Hematopoietic multipotent progenitor cell treated with erythropoietin and hydrocortisone succinate and interleukin-3 and kit ligand, for 4 days (in vitro differentiated cells): ENCODE results near the gene KHDRBS2.

Experiments
- DNase-seq: peaks from one replicate; pipeline ENCODE4 v3.0.0-alpha.2; 2015

The KHDRBS2 gene

GRCh38 chr6:62285612-62286469, at the start of gene KHDRBS2:
Gene KHDRBS2, minus strand, starts transcription at chr6:62286225.
- peak; percentile 94 for DNase-seq

DNA sequence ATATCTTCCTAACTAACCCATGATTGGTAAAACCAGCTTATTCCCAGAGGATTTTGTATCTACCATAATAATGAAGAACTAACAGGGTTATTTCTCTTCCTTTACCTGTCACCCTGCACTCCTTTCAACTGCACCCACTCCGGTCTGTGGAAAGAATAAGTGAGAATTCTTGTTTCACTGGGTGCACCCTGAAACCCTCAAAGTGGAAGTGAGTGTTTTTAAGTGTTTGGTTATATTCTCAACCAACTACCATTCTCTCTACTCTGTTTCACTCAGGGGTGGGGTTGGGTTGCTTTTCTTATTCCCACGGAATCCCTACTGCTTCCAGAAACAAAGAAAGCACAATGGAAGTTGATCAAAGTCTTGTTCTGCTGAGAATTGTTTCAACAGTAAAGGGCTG, 42.6 kb upstream of the KHDRBS2 start:
- no peak for DNase-seq

DNA sequence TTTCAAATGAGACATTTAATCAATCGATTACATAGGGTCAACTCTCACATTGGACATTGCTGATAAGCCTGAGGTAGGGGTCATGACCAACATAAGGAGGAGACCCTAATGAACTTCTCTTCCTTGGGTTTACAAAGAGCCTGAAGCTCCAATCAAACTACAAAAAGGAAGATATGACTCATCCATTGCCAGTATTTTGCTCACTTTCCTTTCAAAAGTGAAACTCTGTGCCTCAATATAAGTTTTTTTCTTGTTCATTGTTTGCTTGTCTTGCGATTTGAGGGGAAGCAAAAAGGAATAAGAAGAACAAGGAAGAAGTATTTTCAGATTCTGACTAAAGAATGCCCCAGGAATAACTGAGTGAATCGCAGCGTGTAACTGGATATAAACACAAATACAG, 38.8 kb upstream of the KHDRBS2 start:
- peak; percentile 3 for DNase-seq

GRCh38 chr6:62323818-62324431, 37.9 kb upstream of the KHDRBS2 start:
- DNase-seq = no peak

GRCh38 chr6:62298745-62299392, 12.8 kb upstream of the KHDRBS2 start:
- DNase-seq = peak; percentile 22

DNA sequence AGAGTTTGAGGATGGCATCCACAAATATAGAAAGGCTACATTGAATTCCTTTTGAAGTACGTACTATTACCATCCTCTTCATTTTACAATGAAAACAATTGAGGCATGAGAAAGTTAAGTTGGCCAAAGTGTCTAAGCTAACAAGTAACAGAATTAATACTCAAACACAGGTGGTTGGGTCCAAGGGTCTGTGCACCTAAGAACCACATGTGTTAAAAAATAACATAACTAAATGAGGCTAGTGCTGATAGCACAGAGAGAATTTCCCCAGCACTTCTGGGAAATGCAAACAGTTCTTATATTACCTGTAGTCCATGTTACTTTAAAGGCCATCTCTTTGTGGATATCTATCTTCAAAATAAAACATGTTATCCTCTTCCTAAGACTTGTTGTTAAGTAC, 10.5 kb upstream of the KHDRBS2 start:
- no peak for DNase-seq

DNA sequence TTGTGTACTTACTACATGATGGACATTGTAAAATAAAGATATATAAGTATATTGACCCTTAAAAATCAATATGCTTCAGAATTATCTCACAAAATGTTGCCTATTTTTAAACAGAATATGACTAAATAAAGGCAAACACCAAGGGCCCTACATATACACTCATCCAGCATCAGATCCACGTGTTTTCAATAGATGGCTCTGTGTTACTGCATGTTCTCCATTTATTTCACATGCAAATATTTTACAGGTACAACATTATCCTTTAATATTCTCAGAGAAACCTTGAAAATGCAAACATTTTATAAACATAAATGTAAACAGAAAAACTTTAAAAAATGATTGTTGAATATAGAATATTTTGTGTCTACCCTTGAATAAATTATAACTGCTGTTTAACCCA, 2.9 kb upstream of the KHDRBS2 start:
- no peak for DNase-seq

- no peak for DNase-seq
These were observed 2.5 kb upstream of the KHDRBS2 start for GRCh38 chr6:62288562-62288961.

DNA sequence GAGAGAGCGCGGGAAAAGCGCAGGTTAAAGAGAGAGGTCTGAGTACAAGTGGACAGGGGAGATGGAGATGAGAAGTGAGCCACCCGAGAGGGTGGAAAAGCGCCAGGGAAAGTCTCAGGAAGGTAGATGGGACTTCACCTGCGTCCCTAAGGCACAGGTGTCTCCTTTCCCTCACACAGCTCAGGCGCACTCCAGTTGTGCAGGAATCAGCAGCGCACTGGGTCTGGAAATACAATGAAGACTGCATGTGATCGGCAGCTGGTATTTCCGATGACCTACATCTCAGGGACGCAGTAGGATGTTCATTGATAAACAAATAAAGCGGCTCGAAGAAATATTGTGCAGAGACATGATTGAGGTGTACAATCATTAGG, 432 bp upstream of the KHDRBS2 start:
- DNase-seq = peak; percentile 12

DNA sequence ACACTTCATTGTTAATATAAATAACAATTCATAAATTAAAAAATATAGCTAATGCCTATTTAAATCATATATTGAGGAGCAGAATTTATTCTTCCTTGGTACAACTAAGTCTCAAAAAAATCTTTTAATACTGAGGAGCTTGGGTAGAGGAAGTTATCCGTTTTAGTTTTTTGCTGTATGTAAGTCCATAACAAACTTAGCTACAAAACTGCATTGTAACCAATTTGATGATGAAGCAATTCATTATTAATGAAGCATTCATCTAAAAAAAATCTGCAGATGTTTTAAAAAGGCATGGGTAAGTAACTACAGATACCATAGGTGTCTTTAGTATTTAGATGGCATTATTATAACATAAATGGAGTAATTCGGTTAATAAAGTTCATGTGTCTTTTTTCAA, 1.3 kb downstream of the KHDRBS2 start:
- DNase-seq = no peak

- peak; percentile 77 for DNase-seq
These were observed 2.1 kb downstream of the KHDRBS2 start for GRCh38 chr6:62283796-62284411.

DNA sequence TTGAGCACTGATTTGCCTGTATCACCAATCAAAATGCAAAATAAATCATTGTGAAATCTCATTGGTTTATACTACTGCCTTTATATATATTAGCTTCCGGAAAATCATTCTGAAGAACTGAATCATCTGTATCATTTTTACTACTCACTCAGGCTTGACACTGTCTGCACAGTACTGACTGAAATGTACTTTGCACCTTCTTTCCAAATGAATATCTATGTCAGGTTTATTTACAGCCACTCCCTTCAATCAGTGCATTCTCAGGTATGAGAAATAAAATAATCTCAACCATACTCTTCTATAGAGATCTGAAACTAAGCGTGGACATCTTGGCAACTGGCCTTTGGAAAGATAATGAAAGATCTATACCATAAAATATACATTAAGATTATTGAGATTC, 2.7 kb downstream of the KHDRBS2 start:
- DNase-seq = no peak

DNA sequence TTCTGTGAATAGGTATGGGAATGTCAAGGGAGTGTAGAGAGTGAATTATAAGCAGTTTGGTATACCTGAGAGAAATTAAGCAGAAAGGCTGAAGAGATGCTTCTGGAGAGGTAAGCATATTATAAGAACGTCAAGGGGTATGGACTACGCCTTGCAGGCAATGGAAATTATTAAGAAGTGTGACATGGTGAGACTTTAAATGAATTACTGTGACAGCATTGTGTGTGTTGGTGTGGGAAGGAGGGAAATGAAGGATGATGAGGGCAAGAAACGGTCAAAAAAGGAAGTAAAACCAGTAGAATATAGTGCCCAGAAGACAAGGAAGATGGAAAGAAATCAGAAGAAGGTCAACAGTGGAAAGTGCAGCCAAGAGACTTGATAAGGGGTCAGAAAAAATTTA, 5.9 kb downstream of the KHDRBS2 start:
- no peak for DNase-seq

DNA sequence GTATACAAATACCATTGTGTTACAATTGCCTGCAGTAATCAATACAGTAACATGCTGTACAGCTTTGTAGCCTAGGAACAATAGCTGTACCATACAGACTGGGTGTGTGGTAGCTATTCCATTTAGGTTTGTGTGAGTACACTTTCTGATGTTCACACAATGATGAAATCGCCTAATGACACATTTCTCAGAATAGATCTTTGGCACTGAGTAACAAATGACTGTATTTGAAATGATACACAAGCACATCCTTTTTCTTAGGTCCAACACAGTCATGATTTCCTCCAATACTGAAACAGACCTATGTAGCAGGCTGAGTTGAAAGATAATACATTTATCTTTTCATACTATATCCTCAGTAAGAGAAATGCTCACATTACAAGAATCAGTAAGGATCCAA, 13.9 kb downstream of the KHDRBS2 start:
- no peak for DNase-seq

GRCh38 chr6:62265906-62266525, 20.0 kb downstream of the KHDRBS2 start:
- DNase-seq = no peak

- DNase-seq = no peak
These were observed 23.7 kb downstream of the KHDRBS2 start for GRCh38 chr6:62262283-62262682.

DNA sequence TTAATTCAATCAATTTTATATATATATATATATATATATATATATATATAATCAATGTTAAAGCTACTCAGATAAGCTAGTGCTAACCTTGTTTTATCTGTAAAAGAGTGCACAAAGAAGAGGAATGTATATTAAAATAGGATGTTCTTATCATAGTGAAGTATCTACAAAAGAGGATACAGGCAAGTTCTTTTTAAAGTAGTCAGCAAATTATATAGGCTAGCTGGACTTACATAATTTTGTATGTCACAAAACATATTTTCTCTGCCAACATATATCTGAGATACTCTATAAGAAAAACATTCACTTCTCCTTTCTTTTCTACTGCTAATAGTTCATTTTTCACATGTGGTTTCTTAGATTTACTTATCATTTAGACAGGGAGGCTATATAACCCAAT, 39.9 kb downstream of the KHDRBS2 start:
- no peak for DNase-seq

DNA sequence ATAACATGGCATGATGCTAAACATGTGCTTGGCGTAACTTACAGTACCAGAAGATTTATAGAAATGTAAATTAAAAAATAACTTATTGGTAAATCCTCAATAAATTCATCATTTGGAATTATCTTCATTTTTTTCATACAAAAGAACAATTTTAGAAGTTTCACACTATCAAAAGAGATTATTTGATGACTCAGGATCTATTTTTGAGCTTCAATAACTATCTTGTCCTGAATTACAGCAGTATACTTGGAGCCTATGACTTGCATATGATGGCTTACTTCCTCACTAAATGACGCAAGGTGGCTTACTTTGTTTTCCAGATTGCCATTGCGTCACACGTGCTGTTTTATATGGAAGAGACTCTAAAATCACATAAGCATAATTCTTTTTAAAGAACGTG, 49.2 kb downstream of the KHDRBS2 start:
- peak; percentile 12 for DNase-seq

- no peak for DNase-seq
These were observed 56.8 kb downstream of the KHDRBS2 start for GRCh38 chr6:62229231-62229630.

DNA sequence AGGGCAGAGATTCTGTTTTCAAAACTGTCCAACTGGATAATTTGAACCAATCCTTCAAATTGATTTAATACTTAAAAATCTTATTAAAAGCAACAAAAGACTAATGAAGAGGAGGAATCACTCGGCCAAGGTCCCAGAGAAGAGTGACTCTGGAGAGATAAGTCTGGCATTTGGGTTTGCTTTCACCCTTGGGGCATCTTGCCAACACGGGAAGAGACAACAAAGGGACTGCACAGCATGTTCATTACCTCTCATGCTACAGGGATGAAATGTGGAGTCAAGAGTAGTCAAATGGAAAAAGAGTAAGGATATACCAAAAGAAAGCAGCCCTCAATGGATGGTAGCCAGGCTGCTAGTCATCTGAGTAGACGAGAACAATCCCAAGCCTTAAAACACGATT, 68.2 kb downstream of the KHDRBS2 start:
- DNase-seq = no peak

GRCh38 chr6:62202078-62202477, 83.9 kb downstream of the KHDRBS2 start:
- DNase-seq = no peak

GRCh38 chr6:62192593-62192992, 93.4 kb downstream of the KHDRBS2 start:
- peak; percentile 0 for DNase-seq

DNA sequence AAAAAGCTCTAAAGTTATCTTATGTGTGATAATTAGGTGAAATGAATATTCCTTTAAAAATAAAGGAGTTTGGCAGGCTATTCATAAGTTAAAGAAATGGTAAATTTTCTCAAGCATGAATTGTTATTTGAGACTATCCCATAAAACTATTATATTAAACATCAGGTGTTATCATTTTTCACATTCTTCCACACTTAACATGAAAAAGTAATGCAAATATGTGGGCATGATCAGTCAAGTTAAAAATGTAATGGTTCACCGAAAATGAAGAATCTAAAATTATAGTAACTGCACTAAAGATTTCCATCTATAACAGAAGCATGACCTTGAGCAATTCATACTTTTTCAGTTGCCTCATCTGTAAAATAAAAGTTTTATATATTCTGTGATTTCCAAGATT, 110.8 kb downstream of the KHDRBS2 start:
- DNase-seq = no peak
